GM19025 (cell line): Measurements from ENCODE around the gene UACA.

Source experiments
- ATAC-seq: cut with Tn5 transposase; IDR thresholded peaks from one replicate; pipeline ENCODE4 v1.9.1; 2021; ENCODE audit warnings: mild to moderate bottlenecking, low read depth, moderate library complexity; ENCODE audit not compliant: unreplicated experiment

UACA gene

GRCh38 chr15:70715840-70716485 is 47.4 kb downstream of the UACA start:
- ATAC-seq = no peak

GRCh38 chr15:70714565-70714964 is 48.8 kb downstream of the UACA start:
- no peak for ATAC-seq

GRCh38 chr15:70714015-70714414 is 49.3 kb downstream of the UACA start:
- ATAC-seq = no peak

- ATAC-seq = no peak
Measured at GRCh38 chr15:70712271-70712670, 51.1 kb downstream of the UACA start.

- no peak for ATAC-seq
Measured at GRCh38 chr15:70710714-70711113, 52.6 kb downstream of the UACA start.

GRCh38 chr15:70708839-70709238 is 54.5 kb downstream of the UACA start:
- ATAC-seq = no peak

GRCh38 chr15:70707686-70708300 is 55.6 kb downstream of the UACA start:
- ATAC-seq = no peak

GRCh38 chr15:70704731-70705130 is 58.6 kb downstream of the UACA start:
- ATAC-seq = no peak

- ATAC-seq = no peak
Measured at GRCh38 chr15:70704166-70704565, 59.2 kb downstream of the UACA start.

- ATAC-seq = no peak
Measured at GRCh38 chr15:70703096-70703878, 60.1 kb downstream of the UACA start.

- ATAC-seq = no peak
Measured at GRCh38 chr15:70702584-70702983, 60.8 kb downstream of the UACA start.

GRCh38 chr15:70701891-70702568 is 61.3 kb downstream of the UACA start:
- no peak for ATAC-seq

GRCh38 chr15:70701171-70701570 is 62.2 kb downstream of the UACA start:
- ATAC-seq = no peak

- no peak for ATAC-seq
Measured at GRCh38 chr15:70699890-70700289, 63.5 kb downstream of the UACA start.

GRCh38 chr15:70698836-70699390 is 64.4 kb downstream of the UACA start:
- no peak for ATAC-seq

- ATAC-seq = no peak
Measured at GRCh38 chr15:70698426-70698825, 64.9 kb downstream of the UACA start.

- ATAC-seq = no peak
Measured at GRCh38 chr15:70690491-70691276, 72.7 kb downstream of the UACA start.

- ATAC-seq = no peak
Measured at GRCh38 chr15:70690021-70690420, 73.3 kb downstream of the UACA start.

- ATAC-seq = no peak
Measured at GRCh38 chr15:70687482-70687881, 75.9 kb downstream of the UACA start.

GRCh38 chr15:70680817-70681216 is 82.5 kb downstream of the UACA start:
- no peak for ATAC-seq
